ENCODE results near the gene CD320. TPM values are rescaled to one million over a fixed set of nuclear protein-coding genes. Genes with fewer than 3 reads are reported as not detected.

Gene CD320
- total and polyA plus RNA-seq, 12 donors, result 20.3 to 81.2 (median 28.6) TPM

DNA sequence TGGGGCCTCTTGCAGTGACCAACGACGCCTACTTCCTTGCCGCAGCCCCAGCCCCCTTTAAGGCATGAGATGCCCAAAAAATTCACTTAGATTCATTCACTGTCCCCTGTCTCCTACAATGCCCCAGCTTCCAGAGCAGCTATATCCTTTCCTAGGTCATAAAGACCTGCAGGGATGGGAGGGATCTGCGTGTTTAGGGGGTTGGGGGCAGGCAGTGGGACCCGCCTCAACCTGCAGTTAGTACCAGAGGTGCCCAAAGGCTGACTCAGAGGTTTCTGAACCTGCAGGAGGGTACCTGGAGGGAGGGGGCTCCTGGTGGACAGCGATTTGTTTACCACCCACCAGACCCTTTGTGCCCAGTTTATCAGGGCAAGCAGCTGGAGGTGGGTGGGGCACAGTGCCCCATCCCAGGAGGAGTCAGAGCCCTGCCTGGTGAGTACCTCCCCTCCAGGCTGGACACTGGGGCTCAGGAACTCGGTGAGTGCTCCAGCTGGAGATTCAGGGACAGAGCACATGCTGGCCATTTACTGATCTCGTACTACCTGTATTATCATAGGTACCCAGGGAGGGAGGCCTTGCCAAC lies 23.2 kb upstream of the CD320 start:
- Histone ChIP-seq H3K27ac (no peak overlapping the region), H3K4me1 (peaks cover 14 to 32% (median 23%) of the 10 kb centered on the region in 9 donors), H3K36me3 (peaks cover 0 to 58% (median 0%) of the 10 kb centered on the region in 9 donors), H3K9me3 (peaks cover 0 to 7% (median 0%) of the 10 kb centered on the region in 11 donors), H3K27me3 (peaks cover 0 to 37% (median 22%) of the 10 kb centered on the region in 7 donors), H3K4me3 (no peak overlapping the region)
- intact Hi-C loops (cut with DNase I), result no loop called here
- TF ChIP-seq, protein P1, sequence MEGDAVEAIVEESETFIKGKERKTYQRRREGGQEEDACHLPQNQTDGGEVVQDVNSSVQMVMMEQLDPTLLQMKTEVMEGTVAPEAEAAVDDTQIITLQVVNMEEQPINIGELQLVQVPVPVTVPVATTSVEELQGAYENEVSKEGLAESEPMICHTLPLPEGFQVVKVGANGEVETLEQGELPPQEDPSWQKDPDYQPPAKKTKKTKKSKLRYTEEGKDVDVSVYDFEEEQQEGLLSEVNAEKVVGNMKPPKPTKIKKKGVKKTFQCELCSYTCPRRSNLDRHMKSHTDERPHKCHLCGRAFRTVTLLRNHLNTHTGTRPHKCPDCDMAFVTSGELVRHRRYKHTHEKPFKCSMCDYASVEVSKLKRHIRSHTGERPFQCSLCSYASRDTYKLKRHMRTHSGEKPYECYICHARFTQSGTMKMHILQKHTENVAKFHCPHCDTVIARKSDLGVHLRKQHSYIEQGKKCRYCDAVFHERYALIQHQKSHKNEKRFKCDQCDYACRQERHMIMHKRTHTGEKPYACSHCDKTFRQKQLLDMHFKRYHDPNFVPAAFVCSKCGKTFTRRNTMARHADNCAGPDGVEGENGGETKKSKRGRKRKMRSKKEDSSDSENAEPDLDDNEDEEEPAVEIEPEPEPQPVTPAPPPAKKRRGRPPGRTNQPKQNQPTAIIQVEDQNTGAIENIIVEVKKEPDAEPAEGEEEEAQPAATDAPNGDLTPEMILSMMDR (IDR thresholded peaks at IDR 0.05), result no peak
- no peak for DNase-seq
- 85 to 89% methylated on average over 8 of the region's 8 CpGs for WGBS, 2 donors
- no peak for ATAC-seq

DNA sequence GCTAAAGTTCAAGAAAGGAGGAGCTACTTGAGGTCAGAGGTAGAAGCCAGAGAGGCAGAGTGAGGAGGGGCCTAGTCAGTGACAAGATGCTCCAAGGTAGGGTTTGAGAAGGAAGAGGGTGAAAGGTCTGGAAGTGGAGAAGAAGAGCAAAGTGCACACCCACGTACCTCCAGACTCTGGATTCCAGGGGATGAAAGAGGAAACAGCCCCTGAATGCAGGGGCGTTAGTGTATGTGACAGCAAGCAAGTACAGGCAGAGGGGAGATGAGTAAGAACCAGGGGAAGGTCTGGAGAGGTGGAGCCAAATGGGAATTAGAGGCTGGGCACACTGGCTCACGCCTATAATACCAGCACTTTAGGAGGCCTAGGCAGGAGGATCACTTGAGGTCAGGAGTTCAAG lies 21.8 kb upstream of the CD320 start:
- peaks cover 0 to 7% (median 0%) of the 10 kb centered on the region in 11 donors for H3K9me3 ChIP-seq
- TF ChIP-seq, protein P1 (IDR thresholded peaks at IDR 0.05), result no peak
- H3K36me3 ChIP-seq, result peaks cover 0 to 65% (median 0%) of the 10 kb centered on the region in 9 donors
- ATAC-seq, result no peak
- intact Hi-C loops (cut with DNase I), result loop anchor here in 2 of 10 donors (10.0 kb wide), 2 partner anchors 65 to 185 kb away; partner anchors contain the start of gene ZNF414 (in 1 of the 2)
- WGBS, 2 donors, result 57 to 90% methylated on average over 3 of the region's 3 CpGs
- H3K4me1 ChIP-seq, result peaks cover 14 to 29% (median 21%) of the 10 kb centered on the region in 9 donors
- no peak overlapping the region for H3K4me3 ChIP-seq
- peaks cover 0 to 24% (median 18%) of the 10 kb centered on the region in 7 donors for H3K27me3 ChIP-seq
- H3K27ac ChIP-seq, result no peak overlapping the region
- no peak for DNase-seq

DNA sequence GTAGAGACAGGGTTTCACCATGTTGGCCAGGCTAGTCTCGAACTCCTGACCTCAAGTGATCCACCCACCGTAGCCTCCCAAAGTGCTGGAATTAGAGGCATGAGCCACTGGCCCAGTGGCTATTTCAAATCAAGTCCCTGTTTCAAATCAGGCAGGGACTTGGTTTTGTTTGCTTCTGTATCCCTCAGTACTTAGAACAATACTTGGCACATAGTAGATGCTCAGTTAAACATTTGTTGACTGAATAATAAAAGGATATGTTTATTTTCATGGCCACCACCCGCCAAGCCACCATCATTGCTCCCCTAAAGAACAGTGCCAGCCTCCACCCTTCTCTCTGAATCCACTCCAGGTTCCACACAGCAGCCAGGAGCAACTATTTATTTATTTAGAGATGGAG lies 17.3 kb upstream of the CD320 start:
- Histone ChIP-seq H3K36me3 (peaks cover 0 to 66% (median 14%) of the 10 kb centered on the region in 9 donors), H3K27ac (peak overlapping the region in 1 of 10 donors; percentile 55), H3K4me1 (peaks cover 11 to 40% (median 31%) of the 10 kb centered on the region in 9 donors), H3K9me3 (peaks cover 0 to 7% (median 0%) of the 10 kb centered on the region in 11 donors), H3K27me3 (no peaks in the 10 kb centered on the region), H3K4me3 (no peak overlapping the region)
- WGBS, 2 donors, result 92 to 97% methylated on average over 3 of the region's 3 CpGs
- no peak for DNase-seq
- intact Hi-C loops (cut with DNase I), result loop anchor here in 2 of 10 donors (10.0 kb wide), 2 partner anchors 61 to 189 kb away; partner anchors contain the start of gene ZNF414 (in 1 of the 2)
- ATAC-seq, result no peak
- TF ChIP-seq, protein P1 (IDR thresholded peaks at IDR 0.05), result no peak

DNA sequence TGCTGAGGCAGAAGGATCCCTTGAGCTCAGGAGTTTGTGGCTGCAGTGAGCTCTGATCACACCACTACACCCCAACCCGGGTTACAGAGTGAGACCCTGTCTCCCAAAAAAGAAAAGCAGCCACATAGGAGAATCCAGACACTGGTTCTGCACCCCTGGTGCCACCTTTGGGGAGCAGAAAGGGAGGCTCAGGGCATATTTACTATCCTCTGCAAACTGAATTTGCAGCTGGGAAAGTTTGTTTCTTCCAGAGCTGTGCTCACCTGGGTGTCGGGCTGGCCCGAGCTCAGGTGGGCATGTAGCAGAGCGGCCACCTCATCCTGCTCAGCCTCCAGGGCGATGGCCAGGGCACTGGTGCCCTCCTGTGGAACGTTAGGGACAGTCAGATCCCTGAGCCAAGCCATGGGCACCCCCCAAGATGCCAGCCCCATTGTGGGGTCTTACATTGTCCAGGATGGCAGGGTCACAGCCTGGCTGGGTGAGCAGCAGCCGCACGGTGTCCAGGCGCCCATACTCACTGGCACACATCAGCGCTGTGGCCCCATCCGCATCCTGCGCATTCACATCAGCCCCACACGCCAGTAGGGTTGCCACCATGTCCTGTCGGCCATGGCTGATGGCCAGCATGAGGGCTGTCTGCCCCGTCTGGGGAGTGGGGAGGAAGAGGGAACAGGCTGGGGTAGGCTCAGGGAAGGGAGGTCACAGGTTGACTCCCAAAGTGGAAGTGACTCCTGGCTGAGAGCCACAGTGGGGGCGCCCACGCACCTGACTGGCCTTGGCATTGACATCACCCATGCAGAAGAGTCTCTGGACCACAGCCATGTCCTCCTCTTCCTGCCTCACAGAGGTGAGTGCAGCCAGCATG lies 16.3 kb upstream of the CD320 start:
- H3K9me3 ChIP-seq, result peaks cover 0 to 7% (median 0%) of the 10 kb centered on the region in 11 donors

More for the DNA sequence above, 16.3 kb upstream of the CD320 start:
- WGBS, 2 donors, result 62 to 63% methylated on average over 17 of the region's 17 CpGs
- TF ChIP-seq, protein P1 (IDR thresholded peaks at IDR 0.05), result peak in 1 of 9 donors; percentile 4
- peak; percentile 29 to 38 for DNase-seq
- H3K4me1 ChIP-seq, result peaks cover 17 to 49% (median 41%) of the 10 kb centered on the region in 9 donors
- H3K36me3 ChIP-seq, result peaks cover 0 to 58% (median 14%) of the 10 kb centered on the region in 9 donors
- H3K27me3 ChIP-seq, result no peaks in the 10 kb centered on the region
- intact Hi-C loops (cut with DNase I), result loop anchor here in 3 of 10 donors (5.0 to 10.0 kb wide), 3 partner anchors 57 to 190 kb away; partner anchors contain the start of gene ZNF414 (in 1 of the 3)
- H3K27ac ChIP-seq, result peak overlapping the region in 8 of 10 donors; percentile 3 to 65 (median 40)
- H3K4me3 ChIP-seq, result no peak overlapping the region
- peak in 4 of 8 donors; percentile 1 to 12 (median 2) for ATAC-seq

All from heart right ventricle (tissue), 16 donors.